Thoracic aorta (tissue), 2 donors: ENCODE measurements around the gene USP10. TPM values are rescaled to one million over a fixed set of nuclear protein-coding genes. Genes with fewer than 3 reads are reported as not detected.

Experiments
- ATAC-seq: fragments of 150-250 bp; one replicate; pipeline ENCODE4 v1.8.0; 2017; ENCODE audit warnings: low read depth; ENCODE audit not compliant: insufficient number of reproducible peaks, low FRiP score
- DNase-seq: peaks from one replicate; pipeline ENCODE4 v3.0.0-alpha.2; 2020; ENCODE audit warnings: low spot score
- H3K27ac ChIP-seq, 2 donors: fragments of 200-600 bp; sonication (generic); 1 replicate in 1 of 2; 2 replicates in 1 of 2; pipeline ENCODE4 v1.5.1; 2016; ENCODE audit warnings: mild to moderate bottlenecking in 2 of 2, moderate library complexity in 2 of 2
- H3K27me3 ChIP-seq: fragments of 200-600 bp; sonication (generic); replicated peaks from 2 replicates; pipeline ENCODE4 v1.6.0; 2016; ENCODE audit warnings: mild to moderate bottlenecking; ENCODE audit not compliant: insufficient read depth
- H3K36me3 ChIP-seq: fragments of 200-600 bp; sonication (generic); one replicate; pipeline ENCODE4 v1.5.1; 2016
- H3K4me1 ChIP-seq, 2 donors: fragments of 200-600 bp; sonication (generic); 1 replicate in 1 of 2; 2 replicates in 1 of 2; pipeline versions ENCODE4 v1.5.1 to v1.6.0; 2016; ENCODE audit warnings: low read depth in 2 of 2, mild to moderate bottlenecking in 1 of 2; ENCODE audit not compliant: control insufficient read depth in 1 of 2
- H3K4me3 ChIP-seq: fragments of 200-600 bp; sonication (generic); 2 replicates; pipeline ENCODE4 v1.5.1; 2016; ENCODE audit warnings: mild to moderate bottlenecking
- H3K9me3 ChIP-seq: fragments of 200-600 bp; sonication (generic); 2 replicates; pipeline ENCODE4 v1.5.1; 2016
- CTCF ChIP-seq: fragments of 200-600 bp; sonication (generic); IDR thresholded peaks from one replicate; pipeline ENCODE4 v1.5.1; 2019; ENCODE audit warnings: antibody characterized with exemption
- total RNA-seq, 2 donors: library from RNA; depleted of rRNA; stranded (reverse); fragments of >200 nt; gene quantifications; one replicate each; pipeline versions ENCODE4 v1.1.0 to v1.2.3, GENCODE V29; 2016

USP10 gene
- total RNA-seq, 2 donors from 2014 or later, result 36.7 to 85.2 TPM

GRCh38 chr16:84789431-84789830 is 89.6 kb downstream of the USP10 start:
- Histone ChIP-seq H3K9me3 (no peaks in the 10 kb centered on the region), H3K27ac (no peak overlapping the region), H3K4me1 (peaks cover 0 to 18% of the 10 kb centered on the region in 2 donors), H3K36me3 (no peaks in the 10 kb centered on the region), H3K27me3 (no peaks in the 10 kb centered on the region), H3K4me3 (no peak overlapping the region)
- no peak for ATAC-seq
- DNase-seq, result no peak
- no peak for TF ChIP-seq CTCF

GRCh38 chr16:84790301-84790700 is 90.5 kb downstream of the USP10 start:
- no peak for ATAC-seq
- no peak for DNase-seq

GRCh38 chr16:84791088-84791487 is 91.3 kb downstream of the USP10 start:
- H3K4me1 ChIP-seq, result peaks cover 0 to 13% of the 10 kb centered on the region in 2 donors
- H3K36me3 ChIP-seq, result no peaks in the 10 kb centered on the region
- H3K27ac ChIP-seq, result no peak overlapping the region
- ATAC-seq (no peak), DNase-seq (no peak)
- no peaks in the 10 kb centered on the region for H3K9me3 ChIP-seq
- no peak for TF ChIP-seq CTCF
- H3K27me3 ChIP-seq, result no peaks in the 10 kb centered on the region
- no peak overlapping the region for H3K4me3 ChIP-seq

More at GRCh38 chr16:84790301-84790700, 90.5 kb downstream of the USP10 start:
- no peaks in the 10 kb centered on the region for H3K27me3 ChIP-seq
- TF ChIP-seq CTCF, result no peak
- H3K4me3 ChIP-seq, result no peak overlapping the region
- H3K36me3 ChIP-seq, result no peaks in the 10 kb centered on the region
- peaks cover 0 to 18% of the 10 kb centered on the region in 2 donors for H3K4me1 ChIP-seq
- no peaks in the 10 kb centered on the region for H3K9me3 ChIP-seq
- H3K27ac ChIP-seq, result no peak overlapping the region

- H3K4me1 ChIP-seq, result peaks cover 0 to 9% of the 10 kb centered on the region in 2 donors
- TF ChIP-seq CTCF, result no peak
- no peak for DNase-seq
- H3K27ac ChIP-seq, result no peak overlapping the region
- no peaks in the 10 kb centered on the region for H3K36me3 ChIP-seq
- no peaks in the 10 kb centered on the region for H3K9me3 ChIP-seq
- no peak for ATAC-seq
- H3K4me3 ChIP-seq, result no peak overlapping the region
- H3K27me3 ChIP-seq, result no peaks in the 10 kb centered on the region
Observed at GRCh38 chr16:84791501-84791900, 91.7 kb downstream of the USP10 start.

- Histone ChIP-seq H3K4me1 (no peaks in the 10 kb centered on the region), H3K4me3 (no peak overlapping the region), H3K27ac (no peak overlapping the region), H3K27me3 (no peaks in the 10 kb centered on the region), H3K36me3 (no peaks in the 10 kb centered on the region), H3K9me3 (no peaks in the 10 kb centered on the region)
- TF ChIP-seq CTCF, result no peak
- DNase-seq, result no peak
- no peak for ATAC-seq
Observed at GRCh38 chr16:84794186-84794585, 94.4 kb downstream of the USP10 start.
